Mesenchymal stem cell (in vitro differentiated cells and primary cell): ENCODE results near the gene MELK.

Source experiments
- DNase-seq: peaks from one replicate; pipeline ENCODE4 v3.0.0-alpha.2; 2013
- H2AFZ ChIP-seq: one replicate; pipeline ENCODE4 v1.6.1; 2013; ENCODE audit warnings: low read depth, mild to moderate bottlenecking, control low read depth, inconsistent platforms, low read length, moderate library complexity
- H2AK5ac ChIP-seq: 2 replicates; pipeline ENCODE4 v1.6.1; 2013; ENCODE audit warnings: low read length, moderate library complexity, mild to moderate bottlenecking, inconsistent platforms; ENCODE audit not compliant: severe bottlenecking
- H2BK120ac ChIP-seq: one replicate; pipeline ENCODE4 v1.6.1; 2013; ENCODE audit warnings: low read depth, mild to moderate bottlenecking, inconsistent platforms, low read length, moderate library complexity
- H2BK12ac ChIP-seq, 2 experiments: one replicate each; pipeline ENCODE4 v1.6.1; 2013; ENCODE audit warnings: inconsistent platforms in 2 of 2, low read length in 2 of 2, mild to moderate bottlenecking in 2 of 2, moderate library complexity in 2 of 2, control low read depth in 1 of 2
- H2BK15ac ChIP-seq: one replicate; pipeline ENCODE4 v1.6.1; 2013; ENCODE audit warnings: mild to moderate bottlenecking, low read depth, inconsistent platforms; ENCODE audit not compliant: poor library complexity, severe bottlenecking
- H2BK5ac ChIP-seq: 2 replicates; pipeline ENCODE4 v1.6.1; 2013; ENCODE audit warnings: low read depth, mild to moderate bottlenecking, low read length, control low read depth, inconsistent platforms; ENCODE audit not compliant: poor library complexity, severe bottlenecking
- H3K14ac ChIP-seq, 2 experiments: one replicate each; pipeline ENCODE4 v1.6.1; 2013; ENCODE audit warnings: inconsistent platforms in 2 of 2, low read length in 2 of 2, control low read depth in 1 of 2, mild to moderate bottlenecking in 1 of 2, moderate library complexity in 1 of 2
- H3K18ac ChIP-seq, 2 experiments: one replicate each; pipeline ENCODE4 v1.6.1; 2013; ENCODE audit warnings: inconsistent platforms in 2 of 2, low read length in 2 of 2, control low read depth in 1 of 2, low read depth in 1 of 2, mild to moderate bottlenecking in 1 of 2
- H3K23ac ChIP-seq, 2 experiments: one replicate each; pipeline ENCODE4 v1.6.1; 2013; ENCODE audit warnings: inconsistent platforms in 2 of 2, low read length in 2 of 2, mild to moderate bottlenecking in 2 of 2, moderate library complexity in 2 of 2, control low read depth in 1 of 2
- H3K27ac ChIP-seq: 2 replicates; pipeline ENCODE4 v1.5.1; 2013; ENCODE audit warnings: mild to moderate bottlenecking, moderate library complexity, low read length, control low read depth, inconsistent platforms; ENCODE audit not compliant: poor library complexity, severe bottlenecking
- H3K27me3 ChIP-seq, 2 experiments: 2 replicates each; pipeline versions ENCODE4 v1.6.1 to v1.7.0; 2013; ENCODE audit warnings: low read length in 2 of 2, mild to moderate bottlenecking in 2 of 2, moderate library complexity in 2 of 2, control low read depth in 1 of 2, inconsistent platforms in 1 of 2; ENCODE audit not compliant: control insufficient read depth in 1 of 2, insufficient read depth in 1 of 2
- H3K36me3 ChIP-seq, 2 experiments: 2 replicates each; pipeline versions ENCODE4 v1.6.1 to v1.7.0; 2013; ENCODE audit warnings: low read length in 2 of 2, control low read depth in 1 of 2, inconsistent platforms in 1 of 2, low read depth in 1 of 2, mild to moderate bottlenecking in 1 of 2; ENCODE audit not compliant: insufficient read depth in 2 of 2, control insufficient read depth in 1 of 2
- H3K4ac ChIP-seq, 2 experiments: one replicate each; pipeline ENCODE4 v1.6.1; 2013; ENCODE audit warnings: inconsistent platforms in 2 of 2, low read length in 2 of 2, mild to moderate bottlenecking in 2 of 2, moderate library complexity in 2 of 2, control low read depth in 1 of 2, low read depth in 1 of 2
- H3K4me1 ChIP-seq: 2 replicates; pipeline ENCODE4 v1.6.1; 2013; ENCODE audit warnings: low read depth, low read length, control low read depth; ENCODE audit not compliant: control insufficient read depth, insufficient read depth
- H3K4me2 ChIP-seq: 2 replicates; pipeline ENCODE4 v1.6.1; 2013; ENCODE audit warnings: low read length, mild to moderate bottlenecking, inconsistent platforms; ENCODE audit not compliant: poor library complexity, severe bottlenecking
- H3K4me3 ChIP-seq, 2 experiments: 2 replicates each; pipeline versions ENCODE4 v1.5.1 to v1.7.0; 2013; ENCODE audit warnings: low read length in 2 of 2, mild to moderate bottlenecking in 2 of 2, control low read depth in 1 of 2, low read depth in 1 of 2; ENCODE audit not compliant: insufficient read depth in 1 of 2
- H3K79me1 ChIP-seq: replicated peaks from 2 replicates; pipeline ENCODE4 v1.6.1; 2013; ENCODE audit warnings: mild to moderate bottlenecking, control low read depth, low read length, inconsistent platforms; ENCODE audit not compliant: poor library complexity, severe bottlenecking
- H3K9ac ChIP-seq: 2 replicates; pipeline ENCODE4 v1.7.0; 2013; ENCODE audit warnings: mild to moderate bottlenecking, low read length, moderate library complexity
- H3K9me3 ChIP-seq: 2 replicates; pipeline ENCODE4 v1.7.0; 2013; ENCODE audit warnings: mild to moderate bottlenecking, low read length; ENCODE audit not compliant: control insufficient read depth
- H4K8ac ChIP-seq: one replicate; pipeline ENCODE4 v1.6.1; 2013; ENCODE audit warnings: inconsistent platforms, mild to moderate bottlenecking, low read length, moderate library complexity
- H4K91ac ChIP-seq: one replicate; pipeline ENCODE4 v1.6.1; 2013; ENCODE audit warnings: mild to moderate bottlenecking, low read length, inconsistent platforms
- WGBS: methylation state at CpG from one replicate; pipeline ENCODE4 v1.1.7; 2013; ENCODE audit warnings: mixed read lengths; 5-methylcytosine and 5-hydroxymethylcytosine counted together

MELK gene

DNA sequence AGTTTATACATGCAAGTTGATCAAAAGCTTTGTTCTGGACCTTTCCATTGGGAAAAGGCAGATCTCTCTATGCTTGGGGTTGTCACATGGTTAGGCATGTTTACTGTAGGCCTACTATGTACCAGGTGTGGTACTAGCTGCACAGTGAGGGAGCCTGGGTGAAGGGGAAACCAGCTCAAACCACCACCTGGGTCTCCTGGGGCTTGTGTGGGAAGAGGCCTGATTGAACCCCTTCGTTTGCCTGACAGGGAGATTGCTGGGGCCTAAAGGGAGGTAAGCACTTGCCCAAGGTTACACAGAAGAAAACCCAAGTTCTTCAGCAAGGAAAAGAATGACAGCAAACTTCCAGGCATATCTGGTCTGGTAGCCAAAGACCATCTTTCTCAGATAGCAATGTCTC lies 145.9 kb downstream of the MELK start:
- Histone ChIP-seq H3K4me1 (no peaks in the 10 kb centered on the region), H3K18ac (no peak overlapping the region), H3K27ac (no peak overlapping the region), H2BK5ac (no peak overlapping the region), H3K36me3 (no peaks in the 10 kb centered on the region), H3K9ac (no peak overlapping the region), H3K23ac (no peak overlapping the region), H2BK12ac (no peak overlapping the region), H4K8ac (no peak overlapping the region), H3K9me3 (no peaks in the 10 kb centered on the region), H3K27me3 (peaks cover 55 to 63% of the 10 kb centered on the region in 2 experiments), H2BK120ac (no peak overlapping the region), H2AFZ (no peak overlapping the region), H3K14ac (no peak overlapping the region), H4K91ac (no peak overlapping the region), H3K4me2 (no peak overlapping the region), H2AK5ac (no peak overlapping the region), H3K4me3 (no peak overlapping the region), H3K4ac (no peak overlapping the region), H2BK15ac (no peak overlapping the region), H3K79me1 (no peaks in the 10 kb centered on the region)
- WGBS = 67% methylated on average over 1 of the region's 1 CpG
- no peak for DNase-seq

- no peak overlapping the region for H3K4me3 ChIP-seq
- 87% methylated on average over 9 of the region's 9 CpGs for WGBS
- H3K27me3 ChIP-seq = peaks cover 60 to 61% of the 10 kb centered on the region in 2 experiments
- no peaks in the 10 kb centered on the region for H3K79me1 ChIP-seq
- no peak overlapping the region for H2BK12ac ChIP-seq
- no peak overlapping the region for H3K23ac ChIP-seq
- no peak overlapping the region for H3K4me2 ChIP-seq
- H2BK15ac ChIP-seq = no peak overlapping the region
- H3K9me3 ChIP-seq = no peaks in the 10 kb centered on the region
- H2BK120ac ChIP-seq = no peak overlapping the region
- H4K91ac ChIP-seq = no peak overlapping the region
- H2AFZ ChIP-seq = no peak overlapping the region
- no peak overlapping the region for H3K14ac ChIP-seq
- no peak overlapping the region for H3K18ac ChIP-seq
- H4K8ac ChIP-seq = no peak overlapping the region
- no peak overlapping the region for H3K27ac ChIP-seq
- H3K4ac ChIP-seq = no peak overlapping the region
- no peaks in the 10 kb centered on the region for H3K4me1 ChIP-seq
- H2AK5ac ChIP-seq = no peak overlapping the region
- no peak for DNase-seq
- H3K36me3 ChIP-seq = no peaks in the 10 kb centered on the region
- H3K9ac ChIP-seq = no peak overlapping the region
- H2BK5ac ChIP-seq = no peak overlapping the region
These were observed 147.3 kb downstream of the MELK start for GRCh38 chr9:36720043-36720442.

- no peak overlapping the region for H2BK5ac ChIP-seq
- H3K27me3 ChIP-seq = peaks cover 46 to 51% of the 10 kb centered on the region in 2 experiments
- no peaks in the 10 kb centered on the region for H3K36me3 ChIP-seq
- no peak overlapping the region for H3K18ac ChIP-seq
- H2BK15ac ChIP-seq = no peak overlapping the region
- no peak overlapping the region for H4K91ac ChIP-seq
- H3K9ac ChIP-seq = no peak overlapping the region
- DNase-seq = no peak
- no peak overlapping the region for H4K8ac ChIP-seq
- no peak overlapping the region for H2BK120ac ChIP-seq
- no peaks in the 10 kb centered on the region for H3K79me1 ChIP-seq
- H3K14ac ChIP-seq = no peak overlapping the region
- WGBS = 85% methylated on average over 8 of the region's 8 CpGs
- no peak overlapping the region for H2BK12ac ChIP-seq
- no peak overlapping the region for H2AFZ ChIP-seq
- no peak overlapping the region for H3K23ac ChIP-seq
- no peak overlapping the region for H3K27ac ChIP-seq
- H3K9me3 ChIP-seq = no peaks in the 10 kb centered on the region
- H3K4me1 ChIP-seq = no peaks in the 10 kb centered on the region
- H2AK5ac ChIP-seq = no peak overlapping the region
- no peak overlapping the region for H3K4ac ChIP-seq
- H3K4me2 ChIP-seq = no peak overlapping the region
- H3K4me3 ChIP-seq = no peak overlapping the region
These were observed 149.3 kb downstream of the MELK start for GRCh38 chr9:36721846-36722588.

- H3K27me3 ChIP-seq = peaks cover 37 to 48% of the 10 kb centered on the region in 2 experiments
- H3K4me3 ChIP-seq = no peak overlapping the region
- no peak overlapping the region for H4K91ac ChIP-seq
- no peak overlapping the region for H2BK15ac ChIP-seq
- DNase-seq = no peak
- no peak overlapping the region for H3K4me2 ChIP-seq
- no peaks in the 10 kb centered on the region for H3K9me3 ChIP-seq
- H4K8ac ChIP-seq = no peak overlapping the region
- H2BK5ac ChIP-seq = no peak overlapping the region
- no peak overlapping the region for H3K18ac ChIP-seq
- no peak overlapping the region for H2BK12ac ChIP-seq
- H3K9ac ChIP-seq = no peak overlapping the region
- H2BK120ac ChIP-seq = no peak overlapping the region
- H3K79me1 ChIP-seq = no peaks in the 10 kb centered on the region
- H2AFZ ChIP-seq = no peak overlapping the region
- no peaks in the 10 kb centered on the region for H3K36me3 ChIP-seq
- H3K23ac ChIP-seq = no peak overlapping the region
- no peak overlapping the region for H3K27ac ChIP-seq
- 41% methylated on average over 3 of the region's 3 CpGs for WGBS
- no peak overlapping the region for H3K4ac ChIP-seq
- H2AK5ac ChIP-seq = no peak overlapping the region
- no peak overlapping the region for H3K14ac ChIP-seq
- no peaks in the 10 kb centered on the region for H3K4me1 ChIP-seq
These were observed 153.2 kb downstream of the MELK start for GRCh38 chr9:36725777-36726356.
